Activated T-cell treated with anti-CD3 and anti-CD28 coated beads, Interleukin-2, amount 50 U/mL, for 24 hours (primary cell): ENCODE results near the gene PI4K2A.
"Not testable (repeated sequence)": the region's sequence is repeated elsewhere in the genome, so short reads cannot be mapped to it uniquely, and the experiment has no call there.

ENCODE experiments used
- DNase-seq: peaks from one replicate; pipeline ENCODE4 v3.0.0-alpha.2; 2020
- H3K27ac Mint-ChIP-seq: 2 replicates; pipeline ENCODE4 v1.8.0; 2020; ENCODE audit warnings: mild to moderate bottlenecking, mixed read lengths
- H3K27me3 Mint-ChIP-seq: 2 replicates; pipeline ENCODE4 v1.8.0; 2020; ENCODE audit warnings: mixed read lengths
- H3K36me3 Mint-ChIP-seq: 2 replicates; pipeline ENCODE4 v1.8.0; 2020; ENCODE audit warnings: low read depth, mixed read lengths
- H3K4me1 Mint-ChIP-seq: 2 replicates; pipeline ENCODE4 v1.8.0; 2020; ENCODE audit warnings: low read depth, mixed read lengths
- H3K4me3 Mint-ChIP-seq: 2 replicates; pipeline ENCODE4 v1.8.0; 2020; ENCODE audit warnings: mild to moderate bottlenecking, moderate library complexity, mixed read lengths
- H3K9me3 Mint-ChIP-seq: 2 replicates; pipeline ENCODE4 v1.8.0; 2020; ENCODE audit warnings: mixed read lengths

PI4K2A gene

DNA sequence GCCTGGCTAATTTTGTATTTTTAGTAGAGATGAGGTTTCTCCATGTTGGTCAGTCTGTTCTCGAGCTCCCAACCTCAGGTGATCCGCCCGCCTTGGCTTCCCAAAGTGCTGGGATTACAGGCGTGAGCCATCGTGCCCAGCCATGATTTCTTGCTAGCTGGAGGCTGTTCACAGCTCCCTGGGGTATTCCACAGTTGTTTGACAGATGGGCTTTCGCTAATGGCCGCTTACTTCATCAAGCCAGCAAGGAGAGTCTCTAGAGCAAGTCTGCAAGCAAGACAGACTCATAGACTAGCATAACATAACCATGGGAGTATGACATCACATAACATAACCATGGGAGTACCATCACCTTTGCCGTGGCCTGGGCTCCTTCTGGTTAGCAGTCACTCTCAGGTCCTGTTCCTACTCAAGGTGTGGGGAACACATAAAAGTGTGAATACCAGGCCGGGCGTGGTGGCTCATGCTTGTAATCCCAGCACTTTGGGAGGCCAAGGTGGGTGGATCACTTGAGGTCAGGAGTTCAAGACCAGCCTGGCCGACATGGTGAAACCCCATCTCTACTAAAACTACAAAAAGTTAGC is 57.7 kb downstream of the PI4K2A start:
- DNase-seq, H3K36me3 Mint-ChIP-seq, H3K4me1 Mint-ChIP-seq, H3K9me3 Mint-ChIP-seq, H3K4me3 Mint-ChIP-seq, H3K27ac Mint-ChIP-seq: not testable (repeated sequence)
- peaks cover 11% of the 10 kb centered on the region for H3K27me3 Mint-ChIP-seq

DNA sequence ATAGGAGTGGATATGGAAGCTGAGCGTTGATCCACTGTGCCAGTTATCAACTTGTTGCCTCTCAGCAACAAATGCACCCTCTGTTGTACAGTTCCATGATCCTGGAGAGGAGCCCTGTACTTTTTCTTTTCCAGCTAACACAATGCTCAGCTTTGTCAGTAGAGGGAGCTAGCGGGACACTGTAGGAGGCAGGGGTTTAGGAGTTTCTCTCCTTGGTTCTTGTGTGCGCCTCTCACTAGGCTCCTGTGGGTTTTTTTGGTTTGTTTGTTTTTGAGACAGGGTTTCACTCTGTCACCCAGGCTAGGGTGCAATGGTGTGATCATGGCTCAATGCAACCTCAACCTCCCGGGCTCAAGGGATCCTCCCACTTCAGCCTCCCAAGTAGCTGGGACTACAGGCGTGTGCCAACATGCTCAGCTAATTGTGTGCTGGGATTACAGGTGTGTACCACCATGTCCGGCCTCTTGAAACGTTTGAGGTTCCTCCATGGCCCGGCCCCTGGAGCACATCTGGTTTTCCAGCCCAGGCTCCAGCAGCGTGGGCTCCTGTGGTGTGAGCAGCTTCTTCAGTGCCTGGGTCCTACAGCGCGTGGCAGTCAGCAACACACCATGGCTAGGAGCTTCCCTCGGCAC is 61.1 kb downstream of the PI4K2A start:
- DNase-seq, result no peak
- H3K4me3 Mint-ChIP-seq, result no peak overlapping the region
- H3K27ac Mint-ChIP-seq, result no peak overlapping the region
- no peaks in the 10 kb centered on the region for H3K4me1 Mint-ChIP-seq
- H3K27me3 Mint-ChIP-seq, result peaks cover 7% of the 10 kb centered on the region
- no peaks in the 10 kb centered on the region for H3K36me3 Mint-ChIP-seq
- H3K9me3 Mint-ChIP-seq, result no peaks in the 10 kb centered on the region

DNA sequence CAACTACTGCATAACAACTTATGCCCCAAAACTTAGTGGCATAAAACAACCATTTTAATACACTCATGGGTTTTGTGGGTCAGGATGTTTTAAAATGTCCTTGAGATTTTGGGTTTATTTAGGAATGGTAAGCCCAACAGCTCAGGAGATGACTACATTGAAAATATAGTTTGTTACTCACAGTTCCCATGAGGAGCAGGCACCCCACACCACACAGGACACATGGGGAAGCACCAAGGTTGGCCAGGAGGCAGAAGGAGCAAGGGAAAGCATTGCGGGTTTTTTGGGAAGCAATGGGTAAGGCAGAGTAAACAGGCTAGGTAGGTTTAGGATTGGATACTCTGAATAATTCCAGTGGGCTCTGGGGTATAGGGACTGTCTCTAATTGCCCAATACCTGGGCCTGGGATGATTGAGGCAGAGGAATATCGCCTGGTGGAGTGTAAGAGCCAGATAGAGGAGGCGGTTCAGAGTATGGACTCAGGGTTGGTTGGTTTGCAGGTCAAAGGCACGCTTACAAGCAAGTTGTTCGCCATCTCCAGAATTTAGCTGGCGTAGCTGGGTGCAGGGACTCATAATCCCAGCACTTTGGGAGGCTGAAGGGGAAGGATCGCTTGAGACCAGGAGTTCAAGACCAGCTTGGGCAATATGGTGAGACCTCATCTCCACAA is 63.1 kb downstream of the PI4K2A start:
- Mint-ChIP-seq H3K4me3 (no peak overlapping the region), H3K27ac (no peak overlapping the region)

DNA sequence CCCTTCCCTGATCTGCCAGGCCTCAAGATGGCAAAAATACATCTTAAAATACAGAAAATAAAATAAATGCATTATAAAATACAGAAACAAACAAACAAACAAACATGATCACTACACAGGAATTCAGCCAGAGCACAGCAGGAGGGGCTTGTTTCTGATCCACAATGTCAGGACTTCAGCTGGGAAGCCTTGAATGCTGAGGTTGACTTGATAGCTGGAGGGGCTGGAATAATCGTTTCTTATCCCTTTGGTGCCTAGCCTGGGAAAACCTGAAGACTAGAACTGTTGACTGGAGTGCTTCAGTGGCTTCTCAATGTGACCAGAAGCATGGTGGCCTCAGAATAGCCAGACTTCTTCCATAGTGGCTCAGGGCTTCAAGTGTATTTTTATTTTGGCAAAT is 63.9 kb downstream of the PI4K2A start:
- Mint-ChIP-seq H3K9me3 (no peaks in the 10 kb centered on the region), H3K4me1 (no peaks in the 10 kb centered on the region), H3K36me3 (no peaks in the 10 kb centered on the region), H3K27ac (no peak overlapping the region), H3K27me3 (peaks cover 19% of the 10 kb centered on the region), H3K4me3 (no peak overlapping the region)
- no peak for DNase-seq

More for the DNA sequence above, 63.1 kb downstream of the PI4K2A start:
- no peaks in the 10 kb centered on the region for H3K9me3 Mint-ChIP-seq
- H3K36me3 Mint-ChIP-seq, result no peaks in the 10 kb centered on the region
- H3K27me3 Mint-ChIP-seq, result peaks cover 12% of the 10 kb centered on the region
- H3K4me1 Mint-ChIP-seq, result no peaks in the 10 kb centered on the region
- DNase-seq, result no peak

DNA sequence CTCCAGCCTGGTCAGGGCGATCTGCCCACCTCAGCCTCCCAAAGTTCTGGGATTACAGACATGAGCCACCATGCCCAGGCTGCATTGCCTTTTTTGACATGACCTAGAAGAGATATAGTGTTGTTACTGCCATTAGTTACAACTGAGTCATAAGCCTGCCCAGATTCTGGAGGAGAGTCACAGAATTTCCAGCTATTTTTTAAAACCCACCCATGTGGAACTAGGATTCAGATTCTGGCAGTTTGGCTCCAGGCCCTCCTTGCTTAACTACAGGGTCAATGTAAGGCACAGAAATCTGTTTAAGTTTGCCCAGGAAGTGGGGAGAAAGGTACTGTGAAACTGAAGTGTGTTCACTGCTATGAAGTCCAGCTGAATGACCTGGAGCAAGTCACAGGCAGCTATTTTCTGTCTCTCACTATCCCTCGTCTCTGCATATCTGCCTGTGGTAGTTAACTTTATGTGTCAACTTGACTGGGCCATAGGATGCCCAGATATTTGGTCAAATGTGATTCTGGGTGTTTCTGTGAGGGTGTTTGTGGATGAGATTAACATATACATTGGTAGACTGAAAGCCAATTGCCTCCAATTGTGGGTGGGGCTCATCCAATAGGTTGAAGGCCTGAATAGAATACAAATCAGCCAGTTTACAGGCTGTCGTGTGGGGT is 64.7 kb downstream of the PI4K2A start:
- Mint-ChIP-seq H3K4me3 (no peak overlapping the region), H3K36me3 (no peaks in the 10 kb centered on the region), H3K27me3 (peaks cover 26% of the 10 kb centered on the region), H3K27ac (no peak overlapping the region), H3K9me3 (no peaks in the 10 kb centered on the region), H3K4me1 (no peaks in the 10 kb centered on the region)
- DNase-seq, result no peak

DNA sequence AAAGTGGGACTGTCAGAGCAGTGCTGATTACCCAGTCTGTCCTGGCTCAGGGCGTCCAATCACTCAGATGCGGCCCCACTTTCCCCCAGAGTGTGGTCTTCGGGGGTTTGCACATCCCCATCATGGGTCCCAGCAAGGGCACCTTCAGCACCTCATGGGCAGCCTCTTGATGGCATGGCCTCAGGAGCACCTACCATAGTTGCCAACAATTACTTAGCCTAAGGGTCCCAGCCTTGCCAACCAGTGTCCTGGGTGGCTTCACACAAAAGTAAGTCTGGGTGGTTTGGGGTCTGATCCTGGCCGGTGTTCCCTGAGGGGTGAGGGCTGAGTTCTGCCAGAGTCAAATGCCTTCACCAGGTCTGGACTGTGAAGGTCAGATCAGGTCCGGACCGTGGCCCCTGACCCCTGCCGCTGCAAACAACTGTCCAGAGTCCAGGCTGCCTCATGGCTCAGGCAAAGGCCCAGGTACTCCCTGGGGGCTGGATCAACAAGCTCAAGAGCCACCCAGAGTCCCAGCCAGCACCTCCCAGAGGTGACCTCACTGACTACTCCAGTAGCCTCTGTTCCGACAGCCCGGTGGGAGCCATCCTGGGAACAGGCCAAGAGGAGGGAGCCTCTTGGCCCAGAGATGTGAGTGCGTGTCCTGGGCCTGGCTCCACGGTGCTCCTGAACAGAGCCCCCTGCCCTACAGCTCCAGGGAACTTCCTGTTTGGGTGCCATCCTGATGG is 66.8 kb downstream of the PI4K2A start:
- Mint-ChIP-seq H3K4me3 (no peak overlapping the region), H3K27me3 (peaks cover 29% of the 10 kb centered on the region), H3K4me1 (no peaks in the 10 kb centered on the region), H3K27ac (no peak overlapping the region), H3K9me3 (no peaks in the 10 kb centered on the region), H3K36me3 (no peaks in the 10 kb centered on the region)
- DNase-seq, result no peak

DNA sequence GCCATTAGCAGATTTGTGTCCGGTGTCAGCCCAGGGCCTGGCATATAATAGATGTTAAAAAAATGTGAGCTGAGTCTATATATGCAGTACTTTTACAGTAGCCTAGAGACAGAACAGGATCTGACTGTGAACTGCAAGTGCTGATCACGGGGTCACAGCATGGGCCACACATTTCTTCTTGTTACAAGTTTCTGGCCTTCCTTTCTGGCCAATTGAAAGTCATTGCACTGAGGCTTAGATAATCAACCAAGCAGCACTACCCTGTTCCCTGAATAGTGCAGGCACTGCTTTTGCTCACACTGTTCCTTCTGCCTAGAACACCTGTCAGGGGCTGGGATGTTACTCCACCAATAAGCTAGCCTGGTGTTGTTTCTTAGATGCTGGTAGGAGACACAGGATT is 67.7 kb downstream of the PI4K2A start:
- H3K36me3 Mint-ChIP-seq, result no peaks in the 10 kb centered on the region
- H3K9me3 Mint-ChIP-seq, result no peaks in the 10 kb centered on the region
- no peak overlapping the region for H3K4me3 Mint-ChIP-seq
- H3K4me1 Mint-ChIP-seq, result peaks cover 5% of the 10 kb centered on the region
- no peak for DNase-seq
- H3K27me3 Mint-ChIP-seq, result peaks cover 32% of the 10 kb centered on the region
- no peak overlapping the region for H3K27ac Mint-ChIP-seq

DNA sequence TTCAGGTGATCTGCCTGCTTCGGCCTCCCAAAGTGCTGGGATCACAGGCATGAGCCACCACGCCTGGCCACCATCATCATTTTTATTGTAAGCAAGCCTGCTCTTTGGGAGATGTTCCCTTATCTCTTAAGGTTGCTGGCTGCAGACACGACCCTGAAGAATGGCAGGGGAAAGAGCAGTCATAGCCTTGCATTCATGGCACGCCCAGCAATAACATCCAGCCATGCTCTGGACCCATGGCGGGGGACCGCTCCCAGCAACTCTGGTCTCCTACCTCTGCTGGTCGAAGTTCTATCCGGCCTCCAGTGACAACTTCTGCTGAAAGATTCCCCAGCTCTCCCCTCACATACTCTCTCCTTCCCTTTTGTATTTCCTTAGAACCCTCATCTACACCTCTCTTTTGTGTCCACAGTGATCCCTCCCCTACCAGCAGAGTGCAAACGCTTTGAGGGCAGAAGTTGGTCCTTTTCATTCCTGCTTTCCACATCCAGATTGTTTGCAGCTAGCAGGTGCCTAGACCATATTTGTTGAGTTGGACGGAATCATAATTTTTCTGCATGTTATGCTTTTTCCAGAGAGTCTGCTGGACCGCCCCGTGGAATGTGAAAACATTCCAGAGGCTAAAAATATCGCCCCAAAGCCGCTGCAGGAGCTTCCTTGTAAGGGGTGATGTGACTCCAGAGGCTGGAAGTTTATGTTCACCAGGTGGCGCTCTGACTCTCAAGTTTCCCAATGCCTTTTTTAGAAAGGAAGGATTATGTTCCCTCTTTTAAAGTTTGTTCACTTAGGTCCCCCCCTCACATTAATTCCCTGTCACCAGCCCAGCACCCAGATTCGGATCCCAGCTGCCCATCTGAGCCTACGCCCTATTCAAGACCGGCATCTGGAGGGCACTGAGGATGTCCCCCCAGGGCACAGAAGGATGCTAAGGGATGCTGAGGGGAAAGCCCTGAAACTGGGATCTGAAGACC is 68.8 kb downstream of the PI4K2A start:
- H3K36me3 Mint-ChIP-seq, result peaks cover 2% of the 10 kb centered on the region
- no peak overlapping the region for H3K4me3 Mint-ChIP-seq
- peak; percentile 51 for DNase-seq
- H3K4me1 Mint-ChIP-seq, result peaks cover 8% of the 10 kb centered on the region
- H3K27me3 Mint-ChIP-seq, result peaks cover 34% of the 10 kb centered on the region
- H3K9me3 Mint-ChIP-seq, result no peaks in the 10 kb centered on the region
- H3K27ac Mint-ChIP-seq, result no peak overlapping the region

DNA sequence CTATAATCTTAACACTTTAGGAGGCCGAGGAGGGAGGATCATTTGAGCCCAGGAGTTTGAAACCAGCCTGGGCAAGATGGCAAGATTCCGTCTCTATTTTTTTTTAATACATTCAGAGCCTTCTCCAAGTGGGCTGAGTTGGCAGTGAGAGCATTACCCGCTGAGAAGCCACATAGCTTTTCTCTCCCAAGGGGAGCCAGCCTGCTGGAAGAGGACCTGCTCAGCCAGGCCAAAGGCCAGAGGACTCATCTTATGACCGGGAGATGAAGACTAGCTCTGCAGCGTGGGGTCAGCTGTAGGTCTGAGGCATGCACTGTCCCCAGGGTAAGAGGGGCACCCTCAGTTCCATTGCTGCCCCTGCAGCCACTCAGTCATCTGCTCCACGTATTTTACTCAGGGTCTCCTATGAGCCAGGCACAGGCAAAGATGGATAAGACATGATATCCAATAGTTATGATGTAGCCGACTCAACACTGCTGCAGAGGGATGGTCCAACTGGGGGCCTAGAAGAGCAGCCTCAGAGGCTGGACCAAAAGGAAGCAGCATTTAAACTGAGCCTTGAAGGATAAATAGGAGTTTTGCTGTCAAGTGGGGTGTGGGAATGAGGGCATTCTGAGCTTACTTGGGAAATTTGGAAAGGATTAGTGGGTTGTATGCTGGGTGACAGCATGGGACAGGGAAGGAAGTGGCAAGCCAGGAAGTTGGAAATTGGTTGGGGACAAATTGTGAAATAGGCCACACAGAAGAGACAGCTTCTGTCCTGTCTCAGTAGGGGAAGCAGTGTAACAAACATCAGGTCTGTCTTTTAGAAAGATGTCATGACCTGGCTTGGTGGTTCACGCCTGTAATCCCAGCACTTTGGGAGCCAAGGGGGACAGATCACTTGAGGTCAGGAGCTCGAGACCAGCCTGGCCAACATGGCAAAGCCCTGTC is 71.4 kb downstream of the PI4K2A start:
- H3K4me3 Mint-ChIP-seq, result no peak overlapping the region
- H3K9me3 Mint-ChIP-seq, result no peaks in the 10 kb centered on the region
- H3K4me1 Mint-ChIP-seq, result peaks cover 14% of the 10 kb centered on the region
- no peak for DNase-seq
- peaks cover 43% of the 10 kb centered on the region for H3K27me3 Mint-ChIP-seq
- peaks cover 2% of the 10 kb centered on the region for H3K36me3 Mint-ChIP-seq
- no peak overlapping the region for H3K27ac Mint-ChIP-seq

DNA sequence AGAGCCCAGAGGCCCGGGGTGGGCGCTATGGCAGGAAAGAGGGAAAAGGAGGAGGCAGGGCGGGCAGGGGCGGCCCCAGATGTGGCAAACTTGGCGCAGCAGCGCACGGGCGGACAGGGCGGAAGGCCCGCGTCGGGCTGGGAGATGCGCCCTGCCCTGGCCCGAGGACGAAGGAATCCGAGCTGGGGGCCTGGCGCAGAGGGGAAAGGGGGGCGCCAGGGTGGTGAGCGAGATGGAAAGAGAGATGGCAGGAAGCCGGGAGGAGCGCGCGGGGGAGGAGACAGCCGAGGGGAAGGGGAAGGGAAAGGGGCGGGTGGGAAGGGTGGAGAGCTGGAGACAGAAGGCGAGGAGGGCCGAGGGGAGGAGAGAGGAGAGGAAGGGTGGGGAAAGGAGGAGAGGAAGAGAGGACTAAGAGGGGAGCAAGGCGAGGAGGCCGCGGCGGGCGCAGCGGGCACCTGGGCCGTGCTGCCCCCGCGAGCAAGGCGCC is 72.9 kb downstream of the PI4K2A start, which contains the start of gene MARVELD1:
MARVELD1 (plus strand) TSS at position 392 of the 487 bp plus-strand sequence. CDS start 147 bp downstream, outside the sequence.
- no peaks in the 10 kb centered on the region for H3K9me3 Mint-ChIP-seq
- H3K27ac Mint-ChIP-seq, result peak within 1 kb of the TSS; percentile 90
- peaks cover 39% of the 10 kb centered on the region for H3K27me3 Mint-ChIP-seq
- peaks cover 14% of the 10 kb centered on the region for H3K4me1 Mint-ChIP-seq
- peak within 1 kb of the TSS; percentile 92 for H3K4me3 Mint-ChIP-seq
- peak; percentile 55 for DNase-seq
- H3K36me3 Mint-ChIP-seq, result peaks cover 2% of the 10 kb centered on the region

DNA sequence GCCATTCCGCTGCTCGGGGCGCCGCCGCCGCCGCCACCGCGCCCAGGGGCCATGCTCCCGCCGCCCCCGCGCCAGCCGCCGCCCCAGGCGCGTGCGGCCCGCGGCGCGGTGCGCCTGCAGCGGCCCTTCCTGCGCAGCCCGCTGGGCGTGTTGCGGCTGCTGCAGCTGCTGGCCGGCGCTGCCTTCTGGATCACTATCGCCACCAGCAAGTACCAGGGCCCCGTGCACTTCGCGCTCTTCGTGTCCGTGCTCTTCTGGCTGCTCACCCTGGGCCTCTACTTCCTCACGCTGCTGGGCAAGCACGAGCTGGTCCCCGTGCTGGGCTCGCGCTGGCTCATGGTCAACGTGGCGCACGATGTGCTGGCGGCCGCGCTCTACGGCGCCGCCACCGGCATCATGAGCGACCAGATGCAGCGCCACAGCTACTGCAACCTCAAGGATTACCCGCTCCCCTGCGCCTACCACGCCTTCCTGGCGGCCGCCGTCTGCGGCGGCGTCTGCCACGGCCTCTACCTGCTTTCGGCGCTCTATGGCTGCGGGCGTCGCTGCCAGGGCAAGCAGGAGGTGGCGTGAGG is 73.4 kb downstream of the PI4K2A start:
- peak; percentile 78 for DNase-seq
- Mint-ChIP-seq H3K4me1 (peaks cover 14% of the 10 kb centered on the region), H3K4me3 (peak overlapping the region; percentile 92), H3K27ac (peak overlapping the region; percentile 90), H3K9me3 (no peaks in the 10 kb centered on the region), H3K27me3 (peaks cover 35% of the 10 kb centered on the region), H3K36me3 (peaks cover 2% of the 10 kb centered on the region)
